K562 (cell line): ENCODE measurements around the gene MLST8. TPM values are rescaled to one million over a fixed set of nuclear protein-coding genes. Genes with fewer than 3 reads are reported as not detected.

Experiments
- ETV1 ChIP-seq: fragments of 450-650 bp; conservative IDR thresholded peaks from 2 replicates; pipeline ENCODE4 v1.6.1; 2016; ENCODE audit warnings: missing genetic modification characterization, control low read depth, low read depth, missing compliant biosample characterization
- EZH2 ChIP-seq: IDR thresholded peaks from 2 replicates; pipeline ENCODE4 v1.6.1; 2012; ENCODE audit warnings: low read depth, mild to moderate bottlenecking, inconsistent platforms, low read length, borderline replicate concordance
- MAX ChIP-seq: sonication (generic); formaldehyde crosslinking; IDR thresholded peaks from 2 replicates; pipeline ENCODE4 v1.9.0; 2022; ENCODE audit warnings: mild to moderate bottlenecking, missing genetic modification reagents
- NFIC ChIP-seq: fragments of 450-650 bp; IDR thresholded peaks from 2 replicates; pipeline ENCODE4 v1.6.1; 2017; ENCODE audit warnings: mild to moderate bottlenecking, inconsistent platforms
- POLR2A ChIP-seq: fragments of 450-650 bp; conservative IDR thresholded peaks from 2 replicates; pipeline ENCODE4 v1.6.1; 2016
- RB1 ChIP-seq: fragments of 450-650 bp; IDR thresholded peaks from 2 replicates; pipeline ENCODE4 v1.6.1; 2017; ENCODE audit warnings: low read depth, mild to moderate bottlenecking
- RBM17 ChIP-seq: fragments of 200-400 bp; formaldehyde crosslinking; IDR thresholded peaks from 2 replicates; pipeline ENCODE4 v1.6.1; 2017; ENCODE audit warnings: low read depth, mild to moderate bottlenecking, low read length, borderline replicate concordance
- TEAD1 ChIP-seq, 2 experiments: fragments of 450-650 bp in 1 of 2; sonication (generic) in 1 of 2; formaldehyde crosslinking; IDR thresholded peaks; 2 replicates each; pipeline versions ENCODE4 v1.4.0 to v1.8.0; 2020 to 2022; ENCODE audit warnings: mild to moderate bottlenecking in 2 of 2, missing genetic modification reagents in 1 of 2
- ZBTB40 ChIP-seq, 2 experiments: fragments of 450-650 bp in 1 of 2; sonication (generic) in 1 of 2; formaldehyde crosslinking in 1 of 2; IDR thresholded peaks; 2 replicates each; pipeline versions ENCODE4 v1.7.1 to v1.9.0; 2016 to 2022; ENCODE audit warnings: inconsistent platforms in 1 of 2, mild to moderate bottlenecking in 1 of 2, missing genetic modification reagents in 1 of 2
- ZNF175 ChIP-seq: fragments of 200-800 bp; sonication (Bioruptor generic); IDR thresholded peaks from 2 replicates; pipeline ENCODE4 v1.6.1; 2016; ENCODE audit warnings: low read depth, mild to moderate bottlenecking, missing genetic modification characterization, missing compliant biosample characterization
- polyA plus RNA-seq, 8 experiments: library from polyadenylated mRNA; depleted of rRNA in 4 of 8; stranded (reverse) in 5 of 8; unstranded in 3 of 8; fragments of >200 nt; fragmentation: Nextera tagmentation in 2 of 8; fragmentation: Illumina TruSeq in 1 of 8; extraction: Ambion mirVana in 2 of 8; extraction: Trizol in 1 of 8; gene quantifications; 2 replicates each; pipeline versions ENCODE4 v1.2.1 to v1.2.3, GENCODE V29; 2011 to 2014; ENCODE audit warnings: inconsistent platforms in 1 of 8, missing spikeins in 1 of 8
- total RNA-seq, 7 experiments: library from RNA; depleted of rRNA in 6 of 7; stranded (reverse); fragments of >200 nt in 6 of 7; fragmentation: Illumina TruSeq in 2 of 7; extraction: Trizol in 2 of 7; gene quantifications; 2 replicates each; pipeline versions ENCODE4 v1.2.1 to v1.2.3, GENCODE V29; 2011 to 2021; ENCODE audit warnings: low replicate concordance in 1 of 7
- TF ChIP-seq, protein P1 (sequence below), 2 experiments: fragments of 450-650 bp; IDR thresholded peaks; 2 replicates each; pipeline ENCODE4 v1.6.1; 2016
- TF ChIP-seq, protein P2 (sequence below), 2 experiments: IDR thresholded peaks in 1 of 2; conservative IDR thresholded peaks in 1 of 2; 2 replicates each; pipeline ENCODE4 v1.6.1; 2016; ENCODE audit warnings: low read depth in 2 of 2, mild to moderate bottlenecking in 1 of 2, missing compliant biosample characterization in 1 of 2, missing genetic modification characterization in 1 of 2, moderate library complexity in 1 of 2

Gene MLST8
- total and polyA plus RNA-seq, 9 of the 15 experiments (the other 6 are each of a cell fraction or from before 2014, with no cell fraction given), result 1.5 to 116 (median 43.3) TPM

GRCh38 chr16:2213817-2214718, 8.8 kb downstream of the MLST8 start (continued):
- TF ChIP-seq, protein P1, sequence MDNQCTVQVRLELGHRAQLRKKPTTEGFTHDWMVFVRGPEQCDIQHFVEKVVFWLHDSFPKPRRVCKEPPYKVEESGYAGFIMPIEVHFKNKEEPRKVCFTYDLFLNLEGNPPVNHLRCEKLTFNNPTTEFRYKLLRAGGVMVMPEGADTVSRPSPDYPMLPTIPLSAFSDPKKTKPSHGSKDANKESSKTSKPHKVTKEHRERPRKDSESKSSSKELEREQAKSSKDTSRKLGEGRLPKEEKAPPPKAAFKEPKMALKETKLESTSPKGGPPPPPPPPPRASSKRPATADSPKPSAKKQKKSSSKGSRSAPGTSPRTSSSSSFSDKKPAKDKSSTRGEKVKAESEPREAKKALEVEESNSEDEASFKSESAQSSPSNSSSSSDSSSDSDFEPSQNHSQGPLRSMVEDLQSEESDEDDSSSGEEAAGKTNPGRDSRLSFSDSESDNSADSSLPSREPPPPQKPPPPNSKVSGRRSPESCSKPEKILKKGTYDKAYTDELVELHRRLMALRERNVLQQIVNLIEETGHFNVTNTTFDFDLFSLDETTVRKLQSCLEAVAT (IDR thresholded peaks at IDR 0.05), result no peak
- no peak for TF ChIP-seq RBM17
- no peak for TF ChIP-seq ZBTB40 (IDR thresholded peaks at IDR 0.05)
- no peak for TF ChIP-seq ZBTB40 (CRISPR knock-in tag; IDR thresholded peaks at IDR 0.05)
- no peak for TF ChIP-seq ZNF175
- TF ChIP-seq TEAD1 (CRISPR knock-in tag; IDR thresholded peaks at IDR 0.05), result no peak
- TF ChIP-seq EZH2, result no peak
- no peak for TF ChIP-seq POLR2A
- peak; percentile 59; the same call in 1 of the 2 replicates for TF ChIP-seq RB1
- no peak for TF ChIP-seq NFIC
- TF ChIP-seq MAX (CRISPR knock-in tag), result no peak
- TF ChIP-seq, protein P2, sequence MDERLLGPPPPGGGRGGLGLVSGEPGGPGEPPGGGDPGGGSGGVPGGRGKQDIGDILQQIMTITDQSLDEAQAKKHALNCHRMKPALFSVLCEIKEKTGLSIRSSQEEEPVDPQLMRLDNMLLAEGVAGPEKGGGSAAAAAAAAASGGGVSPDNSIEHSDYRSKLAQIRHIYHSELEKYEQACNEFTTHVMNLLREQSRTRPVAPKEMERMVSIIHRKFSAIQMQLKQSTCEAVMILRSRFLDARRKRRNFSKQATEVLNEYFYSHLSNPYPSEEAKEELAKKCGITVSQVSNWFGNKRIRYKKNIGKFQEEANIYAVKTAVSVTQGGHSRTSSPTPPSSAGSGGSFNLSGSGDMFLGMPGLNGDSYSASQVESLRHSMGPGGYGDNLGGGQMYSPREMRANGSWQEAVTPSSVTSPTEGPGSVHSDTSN (CRISPR knock-in tag; IDR thresholded peaks at IDR 0.05; ENCODE audit: low read depth), result no peak
- TF ChIP-seq, protein P2 (tag; conservative IDR thresholded peaks at IDR 0.05; ENCODE audit: low read depth), result no peak
- no peak for TF ChIP-seq ETV1 (tag)
